Colonic mucosa (tissue), 4 donors: ENCODE measurements around the gene F2RL3. TPM values are rescaled to one million over a fixed set of nuclear protein-coding genes. Genes with fewer than 3 reads are reported as not detected.

Experiments
- DNase-seq: peaks from one replicate; pipeline ENCODE4 v3.0.0-alpha.2; 2020
- H3K27ac ChIP-seq: fragments of 200-600 bp; one replicate; pipeline ENCODE4 v1.8.0; 2021
- H3K27me3 ChIP-seq: fragments of 200-600 bp; one replicate; pipeline ENCODE4 v1.8.0; 2021
- H3K36me3 ChIP-seq: fragments of 200-600 bp; one replicate; pipeline ENCODE4 v1.8.0; 2021
- H3K4me1 ChIP-seq: fragments of 200-600 bp; one replicate; pipeline ENCODE4 v1.8.0; 2021; ENCODE audit warnings: mild to moderate bottlenecking
- H3K4me3 ChIP-seq: fragments of 200-600 bp; one replicate; pipeline ENCODE4 v1.8.0; 2021
- H3K9ac ChIP-seq, 2 donors: one replicate each; pipeline ENCODE4 v1.7.0; 2013; ENCODE audit warnings: control low read depth in 2 of 2, low read depth in 2 of 2, low read length in 2 of 2
- H3K9me3 ChIP-seq: fragments of 200-600 bp; one replicate; pipeline ENCODE4 v1.8.0; 2021
- intact Hi-C: fragments of 100-400 bp; cut with DNase I; formaldehyde crosslinking; loops from one replicate; pipeline ENCODE4 v1.14.1; 2022
- total RNA-seq, 2 donors: library from RNA; stranded (reverse); fragmentation: NEBNext Ultra II Directional in 1 of 2; extraction: Animal tissue kit (Norgen Biotek cat#: 25700) in 1 of 2; gene quantifications; one replicate each; pipeline ENCODE4 v1.2.1, GENCODE V29; 2021
- TF ChIP-seq, protein P1 (sequence below): fragments of 200-600 bp; IDR thresholded peaks from one replicate; pipeline ENCODE4 v1.8.0; 2022; ENCODE audit warnings: antibody characterized with exemption, mild to moderate bottlenecking
- donor health status: healthy.
- donor health status: DM: no; HTN: no; CAD: no.
- donor health status: DM: no; HTN: no; CAD: no.

F2RL3 gene
- total RNA-seq, 2 donors from 2014 or later = 0.84 to 0.98 TPM

DNA sequence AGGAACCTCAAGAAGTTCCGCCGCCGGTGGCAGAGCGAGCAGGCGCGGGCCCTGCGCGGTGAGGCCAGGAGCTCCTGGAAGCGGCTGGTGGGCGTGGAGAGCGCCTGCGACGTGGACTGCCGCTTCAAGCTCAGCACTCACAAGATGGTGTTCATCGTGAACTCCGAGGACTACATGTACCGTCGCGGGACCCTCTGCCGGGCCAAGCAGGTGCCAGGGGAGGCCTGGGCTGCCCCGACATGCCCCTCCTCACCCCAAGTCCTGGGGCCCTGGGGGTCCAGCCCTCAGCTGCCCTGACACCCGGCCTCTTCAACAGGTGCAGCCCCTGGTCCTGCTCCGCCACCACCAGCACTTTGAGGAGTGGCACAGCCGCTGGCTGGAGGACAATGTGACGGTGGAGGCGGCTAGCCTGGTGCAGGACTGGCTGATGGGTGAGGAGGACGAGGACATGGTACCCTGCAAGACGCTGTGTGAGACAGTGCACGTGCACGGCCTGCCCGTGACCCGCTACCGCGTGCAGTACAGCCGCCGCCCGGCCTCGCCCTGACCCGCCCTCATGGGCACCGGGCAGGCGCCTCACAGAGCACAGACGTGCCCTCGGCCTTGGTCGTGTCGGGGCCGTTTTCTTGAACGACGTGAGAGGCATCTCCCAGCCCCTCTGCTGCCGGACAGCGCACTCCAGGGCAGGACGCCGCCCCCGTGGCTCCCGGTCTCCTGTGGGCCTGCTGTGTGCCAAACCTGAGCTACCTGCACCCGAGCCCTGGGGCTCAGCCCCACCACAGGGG lies 10.4 kb upstream of the F2RL3 start:
- intact Hi-C loops = no loop called here
- TF ChIP-seq, protein P1, sequence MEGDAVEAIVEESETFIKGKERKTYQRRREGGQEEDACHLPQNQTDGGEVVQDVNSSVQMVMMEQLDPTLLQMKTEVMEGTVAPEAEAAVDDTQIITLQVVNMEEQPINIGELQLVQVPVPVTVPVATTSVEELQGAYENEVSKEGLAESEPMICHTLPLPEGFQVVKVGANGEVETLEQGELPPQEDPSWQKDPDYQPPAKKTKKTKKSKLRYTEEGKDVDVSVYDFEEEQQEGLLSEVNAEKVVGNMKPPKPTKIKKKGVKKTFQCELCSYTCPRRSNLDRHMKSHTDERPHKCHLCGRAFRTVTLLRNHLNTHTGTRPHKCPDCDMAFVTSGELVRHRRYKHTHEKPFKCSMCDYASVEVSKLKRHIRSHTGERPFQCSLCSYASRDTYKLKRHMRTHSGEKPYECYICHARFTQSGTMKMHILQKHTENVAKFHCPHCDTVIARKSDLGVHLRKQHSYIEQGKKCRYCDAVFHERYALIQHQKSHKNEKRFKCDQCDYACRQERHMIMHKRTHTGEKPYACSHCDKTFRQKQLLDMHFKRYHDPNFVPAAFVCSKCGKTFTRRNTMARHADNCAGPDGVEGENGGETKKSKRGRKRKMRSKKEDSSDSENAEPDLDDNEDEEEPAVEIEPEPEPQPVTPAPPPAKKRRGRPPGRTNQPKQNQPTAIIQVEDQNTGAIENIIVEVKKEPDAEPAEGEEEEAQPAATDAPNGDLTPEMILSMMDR = no peak
- Histone ChIP-seq H3K4me3 (no peak overlapping the region), H3K4me1 (no peaks in the 10 kb centered on the region), H3K9ac (no peak overlapping the region), H3K36me3 (peaks cover 8% of the 10 kb centered on the region), H3K27ac (no peak overlapping the region), H3K9me3 (no peaks in the 10 kb centered on the region), H3K27me3 (no peaks in the 10 kb centered on the region)
- DNase-seq = no peak

DNA sequence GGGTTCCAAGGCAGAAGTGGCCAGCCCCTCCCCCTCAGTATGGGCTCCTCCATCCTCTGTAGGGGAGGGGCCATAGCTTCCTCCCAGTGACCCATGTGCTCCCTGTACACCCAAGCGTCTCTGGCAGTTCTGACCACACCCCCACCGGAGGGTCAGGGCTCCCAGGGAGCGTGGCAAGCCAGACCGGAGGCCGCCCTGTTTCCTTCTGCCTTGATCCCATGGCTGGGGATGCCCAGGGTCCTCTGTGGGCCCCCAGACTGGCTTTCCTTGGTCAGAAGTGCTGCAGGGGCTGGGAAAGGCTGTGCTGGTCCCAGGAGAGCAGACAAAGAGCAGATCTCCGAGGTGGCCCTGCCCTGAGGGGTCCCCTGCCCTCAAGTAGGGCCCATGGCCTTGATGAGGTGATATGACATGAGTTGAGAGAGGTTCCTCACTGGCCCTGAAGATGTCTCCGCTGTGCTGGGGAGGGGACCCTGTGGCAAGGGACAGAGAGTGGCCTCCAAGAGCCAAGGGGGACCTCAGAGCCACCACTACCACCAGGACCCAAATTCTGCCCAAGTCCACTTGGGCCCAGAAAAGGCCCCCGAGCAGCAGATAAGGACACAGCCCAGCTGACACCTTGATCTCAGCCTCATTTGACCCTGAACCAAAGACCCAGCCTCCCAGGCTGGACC lies 7.8 kb upstream of the F2RL3 start:
- Histone ChIP-seq H3K36me3 (peaks cover 8% of the 10 kb centered on the region), H3K4me1 (no peaks in the 10 kb centered on the region), H3K9me3 (no peaks in the 10 kb centered on the region), H3K27me3 (no peaks in the 10 kb centered on the region), H3K9ac (no peak overlapping the region), H3K27ac (no peak overlapping the region), H3K4me3 (no peak overlapping the region)
- DNase-seq = no peak
- intact Hi-C loops = no loop called here
- TF ChIP-seq, protein P1 = no peak

DNA sequence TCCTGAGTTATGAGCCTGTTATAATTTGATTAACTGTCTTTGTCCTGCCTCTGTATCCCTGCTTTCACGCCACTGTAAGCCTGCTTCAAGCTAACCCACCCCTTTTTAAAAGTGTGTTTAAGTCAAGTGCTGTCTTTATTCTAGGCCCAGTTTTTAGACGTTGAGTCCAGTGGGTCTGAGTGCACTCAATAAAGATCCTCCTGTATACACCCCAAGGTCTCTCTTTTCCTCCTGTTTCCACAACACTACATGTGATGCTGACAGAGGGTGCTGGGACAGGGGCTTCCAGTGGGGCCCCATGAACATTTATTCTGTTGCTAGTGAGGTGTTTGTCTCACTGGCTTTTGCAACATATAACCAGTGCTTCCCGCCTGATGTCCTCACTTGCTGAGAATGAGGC lies 6.7 kb upstream of the F2RL3 start:
- Histone ChIP-seq H3K9ac (no peak overlapping the region), H3K27ac (no peak overlapping the region), H3K4me3 (no peak overlapping the region), H3K9me3 (no peaks in the 10 kb centered on the region), H3K36me3 (peaks cover 8% of the 10 kb centered on the region), H3K27me3 (no peaks in the 10 kb centered on the region), H3K4me1 (no peaks in the 10 kb centered on the region)
- TF ChIP-seq, protein P1 = no peak
- DNase-seq = no peak
- intact Hi-C loops = no loop called here

DNA sequence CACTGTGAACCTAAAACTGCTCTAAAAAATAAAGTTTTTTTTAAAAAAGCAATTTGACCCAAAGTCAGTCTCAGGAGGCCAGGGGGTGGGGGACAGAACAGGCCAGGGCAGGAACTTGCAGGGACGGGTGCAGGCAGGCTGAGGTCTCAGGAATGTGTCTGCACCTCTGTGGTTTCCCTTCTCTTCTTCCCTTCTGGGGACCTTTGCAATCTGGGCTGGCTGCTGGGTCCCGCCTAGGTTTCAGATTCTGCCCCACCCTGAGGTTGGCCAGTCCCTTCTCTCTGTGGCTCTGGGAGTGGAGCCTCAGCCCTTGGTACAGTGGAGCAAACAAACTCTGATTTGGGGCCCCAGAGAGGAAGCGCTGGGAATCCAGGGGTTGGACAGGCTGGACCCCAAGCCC lies 5.3 kb upstream of the F2RL3 start:
- TF ChIP-seq, protein P1 = no peak
- H3K27me3 ChIP-seq = no peaks in the 10 kb centered on the region
- no peak for DNase-seq
- peaks cover 4% of the 10 kb centered on the region for H3K36me3 ChIP-seq
- H3K4me3 ChIP-seq = no peak overlapping the region
- no peak overlapping the region for H3K9ac ChIP-seq
- H3K9me3 ChIP-seq = no peaks in the 10 kb centered on the region
- no peaks in the 10 kb centered on the region for H3K4me1 ChIP-seq
- no peak overlapping the region for H3K27ac ChIP-seq
- intact Hi-C loops = no loop called here

DNA sequence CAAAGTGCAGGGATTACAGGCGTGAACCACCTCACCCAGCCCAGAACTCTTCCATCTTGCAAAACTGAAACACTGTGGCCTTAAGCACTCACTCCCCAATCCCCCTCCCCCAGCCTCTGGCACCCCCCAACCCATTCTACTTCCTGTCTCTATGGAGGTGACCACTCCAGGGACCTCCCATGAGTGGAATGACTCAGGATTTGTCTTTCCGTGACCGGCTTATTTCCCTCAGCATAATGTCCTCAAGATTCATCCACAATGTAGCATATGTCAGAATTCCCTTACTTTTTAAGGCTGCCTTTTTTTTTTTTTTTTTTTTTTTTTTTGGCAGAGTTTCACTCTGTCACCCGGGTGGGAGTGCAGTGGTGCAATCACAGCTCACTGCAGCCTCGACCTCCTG lies 3.6 kb upstream of the F2RL3 start:
- TF ChIP-seq, protein P1 = no peak
- H3K27me3 ChIP-seq = no peaks in the 10 kb centered on the region
- no peaks in the 10 kb centered on the region for H3K4me1 ChIP-seq
- no peak overlapping the region for H3K27ac ChIP-seq
- intact Hi-C loops = no loop called here
- H3K9ac ChIP-seq = no peak overlapping the region
- no peaks in the 10 kb centered on the region for H3K36me3 ChIP-seq
- H3K9me3 ChIP-seq = no peaks in the 10 kb centered on the region
- DNase-seq = no peak
- H3K4me3 ChIP-seq = no peak overlapping the region
